Measurements from ENCODE around the gene IL17RD.

- TF ChIP-seq CTCF (IDR thresholded peaks at IDR 0.05) (no peak), POLR2AphosphoS5 (IDR thresholded peaks at IDR 0.05; ENCODE audit: low read depth, low read length) (no peak), REST (IDR thresholded peaks at IDR 0.05; ENCODE audit: insufficient read depth in 1 of 2, low read depth in 2 of 2, low read length in 1 of 2) (no peak), TCF7L2 (IDR thresholded peaks at IDR 0.05; ENCODE audit: low read depth, low read length) (no peak), SIN3A (IDR thresholded peaks at IDR 0.05; ENCODE audit: borderline replicate concordance, insufficient read depth, low read depth, low read length) (no peak)
Observed at GRCh38 chr3:57120451-57121174, 44.5 kb downstream of the IL17RD start.

Data from Panc1 (cell line).